HEK293 (cell line): ENCODE results near the gene AKR1B15.

Experiments used
- CTCF ChIA-PET: fragments of 350-600 bp; formaldehyde crosslinking; extraction: SDS; loops from one replicate; lab custom pipeline; 2021; ENCODE audit warnings: antibody characterized with exemption; lab: Yijun Ruan, JAX
- POLR2A ChIA-PET: fragments of 300-600 bp; formaldehyde crosslinking; extraction: SDS; loops from one replicate; lab custom pipeline; 2020; ENCODE audit warnings: antibody characterized with exemption, inconsistent platforms; lab: Yijun Ruan, JAX
- H3K27ac ChIP-seq: fragments of 200-500 bp; sonication (Bioruptor generic); 2 replicates; pipeline ENCODE4 v1.5.1; 2014; ENCODE audit warnings: low read depth, low read length, control low read depth, inconsistent platforms; ENCODE audit errors: extremely low read depth
- H3K36me3 ChIP-seq, 2 experiments: fragments of 200-500 bp in 1 of 2; sonication (Bioruptor generic) in 1 of 2; 1 replicate in 1 of 2; 2 replicates in 1 of 2; pipeline ENCODE4 v1.5.1; 2014 to 2017; ENCODE audit warnings: inconsistent platforms in 2 of 2, low read length in 2 of 2; ENCODE audit not compliant: control insufficient read depth in 2 of 2, insufficient read depth in 1 of 2
- H3K4me1 ChIP-seq: fragments of 200-500 bp; sonication (Bioruptor generic); 2 replicates; pipeline ENCODE4 v1.5.1; 2014; ENCODE audit warnings: mild to moderate bottlenecking, low read length, inconsistent platforms; ENCODE audit not compliant: control insufficient read depth, insufficient read depth
- H3K4me3 ChIP-seq: 2 replicates; pipeline ENCODE4 v1.5.1; 2011; ENCODE audit warnings: low read depth, mild to moderate bottlenecking, control low read depth, low read length, moderate library complexity
- H3K9me3 ChIP-seq: fragments of 200-500 bp; sonication (Bioruptor generic); 2 replicates; pipeline ENCODE4 v1.5.1; 2014; ENCODE audit warnings: low read depth, low read length, inconsistent platforms; ENCODE audit not compliant: control insufficient read depth, insufficient read depth
- CTCF ChIP-seq: fragments of 450-650 bp; formaldehyde crosslinking; IDR thresholded peaks from 2 replicates; pipeline ENCODE4 v1.5.1; 2016; ENCODE audit warnings: missing biosample characterization, missing genetic modification characterization
- GLI4 ChIP-seq: fragments of 450-650 bp; formaldehyde crosslinking; IDR thresholded peaks from 2 replicates; pipeline ENCODE4 v1.5.1; 2016; ENCODE audit warnings: missing biosample characterization, missing genetic modification characterization
- REST ChIP-seq: fragments of 450-650 bp; formaldehyde crosslinking; IDR thresholded peaks from 2 replicates; pipeline ENCODE4 v1.5.1; 2016; ENCODE audit warnings: missing biosample characterization, missing genetic modification characterization
- SCRT1 ChIP-seq: fragments of 450-650 bp; formaldehyde crosslinking; IDR thresholded peaks from 2 replicates; pipeline ENCODE4 v1.5.1; 2016; ENCODE audit warnings: missing biosample characterization, missing genetic modification characterization, borderline replicate concordance
- SCRT2 ChIP-seq: fragments of 450-650 bp; formaldehyde crosslinking; IDR thresholded peaks from 2 replicates; pipeline ENCODE4 v1.5.1; 2016; ENCODE audit warnings: missing biosample characterization, missing genetic modification characterization
- ZBTB44 ChIP-seq: fragments of 450-650 bp; IDR thresholded peaks from 2 replicates; pipeline ENCODE4 v1.5.1; 2018; ENCODE audit warnings: missing biosample characterization, mild to moderate bottlenecking, missing genetic modification characterization
- ZNF174 ChIP-seq: fragments of 450-650 bp; formaldehyde crosslinking; IDR thresholded peaks from 2 replicates; pipeline ENCODE4 v1.5.0; 2017; ENCODE audit warnings: missing biosample characterization, mild to moderate bottlenecking, missing genetic modification characterization
- ZNF221 ChIP-seq: fragments of 450-650 bp; formaldehyde crosslinking; IDR thresholded peaks from 2 replicates; pipeline ENCODE4 v1.5.1; 2017; ENCODE audit warnings: missing biosample characterization, missing genetic modification characterization, borderline replicate concordance
- ZNF324 ChIP-seq: fragments of 450-650 bp; formaldehyde crosslinking; IDR thresholded peaks from 2 replicates; pipeline ENCODE4 v1.5.1; 2016; ENCODE audit warnings: missing biosample characterization, missing genetic modification characterization
- ZNF544 ChIP-seq: fragments of 450-650 bp; formaldehyde crosslinking; IDR thresholded peaks from 2 replicates; pipeline ENCODE4 v1.5.0; 2017; ENCODE audit warnings: missing biosample characterization, missing genetic modification characterization
- ZNF548 ChIP-seq: fragments of 450-650 bp; formaldehyde crosslinking; IDR thresholded peaks from 2 replicates; pipeline ENCODE4 v1.5.1; 2016; ENCODE audit warnings: missing biosample characterization, missing genetic modification characterization
- ZNF623 ChIP-seq: fragments of 450-650 bp; formaldehyde crosslinking; IDR thresholded peaks from 2 replicates; pipeline ENCODE4 v1.5.1; 2016; ENCODE audit warnings: missing biosample characterization, missing genetic modification characterization
- ZNF654 ChIP-seq: fragments of 450-650 bp; formaldehyde crosslinking; IDR thresholded peaks from 2 replicates; pipeline ENCODE4 v1.5.1; 2016; ENCODE audit warnings: low read depth, missing biosample characterization, missing genetic modification characterization
- ZSCAN5A ChIP-seq: fragments of 450-650 bp; formaldehyde crosslinking; IDR thresholded peaks from 2 replicates; pipeline ENCODE4 v1.5.1; 2016; ENCODE audit warnings: missing biosample characterization, missing genetic modification characterization

AKR1B15 gene

GRCh38 chr7:134549366-134549765 is 456 bp downstream of the AKR1B15 start:
- Histone ChIP-seq H3K4me1 (no peaks in the 10 kb centered on the region), H3K9me3 (no peaks in the 10 kb centered on the region), H3K36me3 (no peaks in the 10 kb centered on the region), H3K27ac (no peak overlapping the region), H3K4me3 (no peak overlapping the region)
- CTCF ChIA-PET: interaction anchor here (0.7 to 5.4 kb wide), 3 partner anchors 36 to 118 kb away, joined by 4 to 67 read pairs (median 30); no protein-coding TSS in a partner anchor
- POLR2A ChIA-PET: no interaction called here
- TF ChIP-seq REST (no peak), ZNF623 (tag by site-specific recombination) (no peak), ZSCAN5A (tag by site-specific recombination) (no peak), ZNF221 (tag by site-specific recombination) (no peak), ZNF174 (tag by site-specific recombination) (no peak), ZNF324 (tag by site-specific recombination) (no peak), ZNF544 (tag by site-specific recombination) (no peak), ZBTB44 (tag by site-specific recombination) (no peak), GLI4 (tag by site-specific recombination) (no peak)

- TF ChIP-seq ZNF324 (tag by site-specific recombination) (no peak), ZNF654 (tag by site-specific recombination) (peak; percentile 28)
- Histone ChIP-seq H3K27ac (no peak overlapping the region), H3K9me3 (no peaks in the 10 kb centered on the region), H3K4me3 (no peak overlapping the region), H3K36me3 (no peaks in the 10 kb centered on the region), H3K4me1 (no peaks in the 10 kb centered on the region)
- CTCF ChIA-PET: interaction anchor here (0.6 to 4.3 kb wide), 11 partner anchors 11 to 119 kb away, joined by 3 to 26 read pairs (median 4); no protein-coding TSS in a partner anchor
- POLR2A ChIA-PET: no interaction called here
Measured at GRCh38 chr7:134552105-134552504, 3.2 kb downstream of the AKR1B15 start.

GRCh38 chr7:134553976-134554375 is 5.1 kb downstream of the AKR1B15 start:
- H3K4me3 ChIP-seq: no peak overlapping the region
- H3K36me3 ChIP-seq: no peaks in the 10 kb centered on the region
- no peaks in the 10 kb centered on the region for H3K9me3 ChIP-seq
- POLR2A ChIA-PET: no interaction called here
- H3K27ac ChIP-seq: no peak overlapping the region
- CTCF ChIA-PET: interaction anchor here (0.8 to 4.3 kb wide), 8 partner anchors 13 to 126 kb away, joined by 3 to 27 read pairs (median 4); no protein-coding TSS in a partner anchor
- no peaks in the 10 kb centered on the region for H3K4me1 ChIP-seq
- TF ChIP-seq SCRT2 (tag by site-specific recombination) (peak; percentile 85), REST (no peak), CTCF (tag by site-specific recombination) (peak; percentile 26; the same call in 1 of the 2 replicates), ZNF548 (no peak), GLI4 (tag by site-specific recombination) (no peak), SCRT1 (tag by site-specific recombination) (0 out of 2 replicates have a peak, but pooled peaks have one; percentile 31)
